ENCODE measurements around the gene EXOC8.
A peak's percentile ranks its signal among the peaks of the same experiment; 100 is the strongest.

Gene EXOC8

DNA sequence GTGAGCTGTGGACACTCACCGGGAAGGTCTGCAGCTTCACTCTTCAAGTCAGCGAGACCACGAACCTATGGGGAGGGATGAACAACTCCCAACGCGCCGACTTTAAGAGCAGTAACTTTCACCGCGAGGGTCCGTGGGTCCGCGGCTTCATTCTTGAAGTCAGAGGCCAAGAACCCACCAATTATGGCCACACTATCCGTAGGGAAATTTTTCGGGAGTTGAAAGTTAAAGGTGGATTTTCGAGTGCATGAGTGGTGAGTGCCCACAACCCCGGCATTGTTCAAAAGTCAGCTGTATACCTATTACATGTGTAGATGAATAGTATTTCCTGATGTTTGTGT lies 19.7 kb downstream of the EXOC8 start:
- TF ChIP-seq TCF12 (IDR thresholded peaks at IDR 0.05; ENCODE audit: low read depth): no peak
- no peak for TF ChIP-seq FOXM1 (IDR thresholded peaks at IDR 0.05; ENCODE audit: borderline replicate concordance, low read depth)
- no peak for TF ChIP-seq CREB1 (IDR thresholded peaks at IDR 0.05; ENCODE audit: low read depth)
- TF ChIP-seq, protein P1, sequence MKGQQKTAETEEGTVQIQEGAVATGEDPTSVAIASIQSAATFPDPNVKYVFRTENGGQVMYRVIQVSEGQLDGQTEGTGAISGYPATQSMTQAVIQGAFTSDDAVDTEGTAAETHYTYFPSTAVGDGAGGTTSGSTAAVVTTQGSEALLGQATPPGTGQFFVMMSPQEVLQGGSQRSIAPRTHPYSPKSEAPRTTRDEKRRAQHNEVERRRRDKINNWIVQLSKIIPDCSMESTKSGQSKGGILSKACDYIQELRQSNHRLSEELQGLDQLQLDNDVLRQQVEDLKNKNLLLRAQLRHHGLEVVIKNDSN (IDR thresholded peaks at IDR 0.05): no peak
- TF ChIP-seq, protein P2, sequence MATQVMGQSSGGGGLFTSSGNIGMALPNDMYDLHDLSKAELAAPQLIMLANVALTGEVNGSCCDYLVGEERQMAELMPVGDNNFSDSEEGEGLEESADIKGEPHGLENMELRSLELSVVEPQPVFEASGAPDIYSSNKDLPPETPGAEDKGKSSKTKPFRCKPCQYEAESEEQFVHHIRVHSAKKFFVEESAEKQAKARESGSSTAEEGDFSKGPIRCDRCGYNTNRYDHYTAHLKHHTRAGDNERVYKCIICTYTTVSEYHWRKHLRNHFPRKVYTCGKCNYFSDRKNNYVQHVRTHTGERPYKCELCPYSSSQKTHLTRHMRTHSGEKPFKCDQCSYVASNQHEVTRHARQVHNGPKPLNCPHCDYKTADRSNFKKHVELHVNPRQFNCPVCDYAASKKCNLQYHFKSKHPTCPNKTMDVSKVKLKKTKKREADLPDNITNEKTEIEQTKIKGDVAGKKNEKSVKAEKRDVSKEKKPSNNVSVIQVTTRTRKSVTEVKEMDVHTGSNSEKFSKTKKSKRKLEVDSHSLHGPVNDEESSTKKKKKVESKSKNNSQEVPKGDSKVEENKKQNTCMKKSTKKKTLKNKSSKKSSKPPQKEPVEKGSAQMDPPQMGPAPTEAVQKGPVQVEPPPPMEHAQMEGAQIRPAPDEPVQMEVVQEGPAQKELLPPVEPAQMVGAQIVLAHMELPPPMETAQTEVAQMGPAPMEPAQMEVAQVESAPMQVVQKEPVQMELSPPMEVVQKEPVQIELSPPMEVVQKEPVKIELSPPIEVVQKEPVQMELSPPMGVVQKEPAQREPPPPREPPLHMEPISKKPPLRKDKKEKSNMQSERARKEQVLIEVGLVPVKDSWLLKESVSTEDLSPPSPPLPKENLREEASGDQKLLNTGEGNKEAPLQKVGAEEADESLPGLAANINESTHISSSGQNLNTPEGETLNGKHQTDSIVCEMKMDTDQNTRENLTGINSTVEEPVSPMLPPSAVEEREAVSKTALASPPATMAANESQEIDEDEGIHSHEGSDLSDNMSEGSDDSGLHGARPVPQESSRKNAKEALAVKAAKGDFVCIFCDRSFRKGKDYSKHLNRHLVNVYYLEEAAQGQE (IDR thresholded peaks at IDR 0.05; ENCODE audit: low read depth): no peak
- no peak for TF ChIP-seq RAD21 (IDR thresholded peaks at IDR 0.05; ENCODE audit: low read depth)
- TF ChIP-seq ZBTB7A (IDR thresholded peaks at IDR 0.05; ENCODE audit: low read depth): no peak
- TF ChIP-seq NFIC (IDR thresholded peaks at IDR 0.05): no peak
- no peak for TF ChIP-seq EP300 (IDR thresholded peaks at IDR 0.05; ENCODE audit: borderline replicate concordance)
- no peak for TF ChIP-seq CEBPB (IDR thresholded peaks at IDR 0.05)
- TF ChIP-seq TAF1 (IDR thresholded peaks at IDR 0.05; ENCODE audit: low read depth): no peak

DNA sequence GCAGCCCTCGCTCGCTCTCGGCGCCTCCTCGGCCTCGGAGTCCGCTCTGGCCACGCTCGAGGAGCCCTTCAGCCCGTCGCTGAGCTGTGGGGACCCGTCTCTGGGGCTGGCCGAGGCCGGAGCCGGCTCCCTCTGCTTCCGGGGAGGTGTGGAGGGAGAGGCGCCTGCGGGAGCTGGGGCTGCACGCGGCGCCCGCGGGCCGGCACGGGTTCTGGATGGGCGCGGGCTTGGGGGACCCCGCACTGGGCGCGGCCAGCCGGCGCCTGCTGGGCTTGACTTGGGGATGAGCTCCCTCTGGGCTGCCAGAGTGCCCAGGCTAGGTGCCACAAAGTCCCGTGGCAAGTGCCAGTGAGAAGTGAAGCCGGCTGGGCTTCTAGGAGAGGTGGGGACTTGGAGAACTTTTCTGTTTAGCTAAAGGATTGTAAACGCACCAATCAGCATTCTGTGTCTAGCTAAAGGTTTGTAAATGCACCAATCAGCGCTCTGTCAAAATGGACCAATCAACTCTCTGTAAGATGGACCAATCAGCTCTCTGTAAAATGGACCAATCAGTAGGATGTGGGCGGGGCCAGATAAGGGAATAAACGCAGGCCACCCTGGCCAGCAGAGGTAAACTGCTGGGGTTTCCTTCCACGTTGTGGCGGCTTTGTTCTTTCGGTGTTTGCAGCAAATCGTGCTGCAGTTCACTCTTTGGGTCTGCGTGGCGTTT lies 20.2 kb downstream of the EXOC8 start:
- TF ChIP-seq NFIC (IDR thresholded peaks at IDR 0.05) (no peak), TEAD4 (IDR thresholded peaks at IDR 0.05) (no peak), TAF1 (IDR thresholded peaks at IDR 0.05; ENCODE audit: low read depth) (no peak), TCF12 (IDR thresholded peaks at IDR 0.05; ENCODE audit: low read depth) (no peak)

DNA sequence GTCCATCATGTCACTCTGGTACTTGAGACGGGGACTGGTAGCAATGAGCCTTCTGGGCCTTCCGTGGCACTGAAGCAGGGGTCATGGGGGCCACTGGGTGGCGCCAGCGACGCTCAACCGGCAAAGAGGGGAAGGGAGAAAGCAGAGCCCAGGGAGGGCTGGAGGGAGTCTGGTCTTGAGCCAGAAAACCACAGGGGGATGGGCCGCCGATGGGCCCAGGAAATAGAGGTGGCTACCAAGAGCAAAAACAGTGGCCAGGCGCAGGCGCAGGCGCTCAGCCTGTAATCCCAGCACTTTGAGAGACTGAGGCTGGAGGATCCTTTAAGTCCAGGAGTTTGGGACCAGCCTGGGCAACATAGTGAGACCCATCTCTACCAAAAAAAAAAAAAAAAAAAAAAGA lies 21.8 kb downstream of the EXOC8 start:
- TF ChIP-seq NFIC (IDR thresholded peaks at IDR 0.05): no peak
- peak; percentile 57 for TF ChIP-seq RAD21 (IDR thresholded peaks at IDR 0.05; ENCODE audit: low read depth)
- no peak for TF ChIP-seq EGR1 (IDR thresholded peaks at IDR 0.05)
- TF ChIP-seq TAF1 (IDR thresholded peaks at IDR 0.05; ENCODE audit: low read depth): no peak
- TF ChIP-seq, protein P3, sequence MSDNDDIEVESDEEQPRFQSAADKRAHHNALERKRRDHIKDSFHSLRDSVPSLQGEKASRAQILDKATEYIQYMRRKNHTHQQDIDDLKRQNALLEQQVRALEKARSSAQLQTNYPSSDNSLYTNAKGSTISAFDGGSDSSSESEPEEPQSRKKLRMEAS (IDR thresholded peaks at IDR 0.05): no peak

DNA sequence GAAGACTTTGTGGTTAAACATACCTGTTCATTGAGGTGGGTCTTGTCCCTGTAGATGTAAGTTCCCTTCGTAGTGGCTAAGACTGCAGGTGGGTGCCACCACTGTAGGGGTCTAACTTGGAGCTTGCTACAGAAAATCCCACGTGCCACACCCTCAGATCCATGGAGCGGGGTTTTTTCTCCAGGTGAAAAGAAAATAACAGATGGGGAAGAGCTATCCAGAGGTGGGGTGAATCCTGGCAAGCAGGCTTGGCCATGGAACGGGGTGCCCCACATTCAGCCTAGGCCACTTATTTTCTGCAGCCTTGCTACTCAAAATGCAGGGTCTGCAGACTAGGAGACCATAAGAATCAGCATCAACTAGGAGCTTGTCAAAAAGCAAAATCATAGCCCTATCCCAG lies 24.0 kb downstream of the EXOC8 start:
- TF ChIP-seq NFIC (IDR thresholded peaks at IDR 0.05): no peak
- TF ChIP-seq CREB1 (IDR thresholded peaks at IDR 0.05; ENCODE audit: low read depth): no peak
- TF ChIP-seq, protein P1 (IDR thresholded peaks at IDR 0.05): no peak
- TF ChIP-seq EP300 (IDR thresholded peaks at IDR 0.05; ENCODE audit: borderline replicate concordance): no peak

DNA sequence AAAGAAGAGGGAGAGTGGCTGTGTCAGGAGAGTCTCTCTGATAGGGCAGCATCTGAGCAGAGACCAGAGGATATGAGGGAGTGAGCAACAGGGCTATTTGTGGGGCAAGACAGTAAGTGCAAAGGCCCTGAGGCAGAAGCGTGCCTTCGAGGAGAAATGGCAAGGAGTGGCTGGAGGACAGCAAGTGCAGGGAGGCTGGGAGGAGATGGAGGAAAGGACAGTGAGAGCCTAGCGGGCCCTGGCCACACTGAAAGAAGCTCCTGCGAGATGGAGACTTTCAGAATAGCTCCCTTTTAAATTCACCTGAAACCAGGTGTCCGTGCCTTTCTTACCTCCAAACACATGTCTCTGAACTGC lies 25.2 kb downstream of the EXOC8 start:
- no peak for TF ChIP-seq TCF12 (IDR thresholded peaks at IDR 0.05; ENCODE audit: low read depth)
- TF ChIP-seq FOXM1 (IDR thresholded peaks at IDR 0.05; ENCODE audit: borderline replicate concordance, low read depth): no peak
- TF ChIP-seq, protein P1 (IDR thresholded peaks at IDR 0.05): no peak
- TF ChIP-seq ZBTB7A (IDR thresholded peaks at IDR 0.05; ENCODE audit: low read depth): no peak
- no peak for TF ChIP-seq EGR1 (IDR thresholded peaks at IDR 0.05)
- TF ChIP-seq, protein P3 (IDR thresholded peaks at IDR 0.05): no peak
- TF ChIP-seq, protein P2 (IDR thresholded peaks at IDR 0.05; ENCODE audit: low read depth): no peak
- TF ChIP-seq TAF1 (IDR thresholded peaks at IDR 0.05; ENCODE audit: low read depth): no peak
- TF ChIP-seq EP300 (IDR thresholded peaks at IDR 0.05; ENCODE audit: borderline replicate concordance): no peak
- TF ChIP-seq TEAD4 (IDR thresholded peaks at IDR 0.05): no peak
- no peak for TF ChIP-seq NFIC (IDR thresholded peaks at IDR 0.05)
- TF ChIP-seq YY1 (IDR thresholded peaks at IDR 0.05; ENCODE audit: low read depth): no peak
- TF ChIP-seq CREB1 (IDR thresholded peaks at IDR 0.05; ENCODE audit: low read depth): no peak
- TF ChIP-seq CEBPB (IDR thresholded peaks at IDR 0.05): no peak
- no peak for TF ChIP-seq RAD21 (IDR thresholded peaks at IDR 0.05; ENCODE audit: low read depth)

DNA sequence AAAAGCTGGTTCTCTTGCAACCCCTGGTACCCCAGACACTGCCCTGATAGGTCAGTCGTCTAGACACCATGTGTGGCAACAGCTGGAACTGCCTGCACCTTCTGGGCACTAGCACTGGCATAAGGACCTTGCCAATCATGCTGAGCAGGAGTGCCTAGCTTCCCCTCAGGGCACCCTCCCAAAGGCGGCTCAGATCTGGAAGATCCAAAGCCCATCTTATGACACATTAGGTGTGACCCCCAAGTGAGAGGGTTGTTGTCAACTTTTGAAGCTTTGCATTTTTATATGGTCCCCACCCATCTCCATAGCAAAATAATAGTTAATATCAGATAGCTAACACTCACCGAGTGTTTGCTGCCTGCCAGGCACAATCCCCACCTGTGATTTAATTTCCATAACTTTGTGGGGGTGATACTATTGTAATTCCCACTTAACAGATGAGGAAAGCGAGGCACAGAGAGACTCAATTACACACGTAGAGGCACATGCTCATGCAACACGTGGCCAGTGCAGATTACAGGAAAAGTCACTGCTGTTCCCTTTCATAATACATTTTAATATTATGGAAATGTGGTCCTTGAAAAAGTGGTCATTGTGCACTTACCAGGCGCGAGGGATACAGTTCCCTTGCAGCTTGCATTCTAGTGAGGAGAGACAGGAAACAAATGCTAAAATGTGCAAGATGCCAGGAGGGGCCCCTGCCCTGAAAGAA lies 25.8 kb downstream of the EXOC8 start:
- TF ChIP-seq TAF1 (IDR thresholded peaks at IDR 0.05; ENCODE audit: low read depth): no peak
- TF ChIP-seq NFIC (IDR thresholded peaks at IDR 0.05): no peak
- TF ChIP-seq, protein P3 (IDR thresholded peaks at IDR 0.05): no peak
- TF ChIP-seq, protein P2 (IDR thresholded peaks at IDR 0.05; ENCODE audit: low read depth): no peak
- TF ChIP-seq TCF12 (IDR thresholded peaks at IDR 0.05; ENCODE audit: low read depth): no peak
- TF ChIP-seq CREB1 (IDR thresholded peaks at IDR 0.05; ENCODE audit: low read depth): no peak
- TF ChIP-seq YY1 (IDR thresholded peaks at IDR 0.05; ENCODE audit: low read depth): no peak
- TF ChIP-seq EP300 (IDR thresholded peaks at IDR 0.05; ENCODE audit: borderline replicate concordance): no peak
- TF ChIP-seq EGR1 (IDR thresholded peaks at IDR 0.05): no peak
- TF ChIP-seq CEBPB (IDR thresholded peaks at IDR 0.05): no peak

Measured in Ishikawa (cell line).